Spleen (tissue), 11 donors: ENCODE measurements around the gene IGLL5. TPM values are rescaled to one million over a fixed set of nuclear protein-coding genes. Genes with fewer than 3 reads are reported as not detected.

Experiments used
- DNase-seq: peaks from one replicate; pipeline ENCODE4 v3.0.0-alpha.2; 2020
- H3K27ac ChIP-seq, 8 donors: fragments of 200-600 bp; sonication (generic) in 7 of 8; 1 replicate in 4 of 8; 2 replicates in 4 of 8; pipeline versions ENCODE4 v1.5.0 to v1.8.0; 2016 to 2021; ENCODE audit warnings: inconsistent platforms in 4 of 8, mild to moderate bottlenecking in 4 of 8, moderate library complexity in 1 of 8
- H3K27me3 ChIP-seq, 7 donors: fragments of 200-600 bp; sonication (generic) in 6 of 7; replicated peaks in 1 of 7; 1 replicate in 4 of 7; 2 replicates in 3 of 7; pipeline versions ENCODE4 v1.5.0 to v1.8.0; 2016 to 2021; ENCODE audit warnings: inconsistent platforms in 3 of 7, mild to moderate bottlenecking in 1 of 7
- H3K36me3 ChIP-seq, 6 donors: fragments of 200-600 bp; sonication (generic) in 5 of 6; 1 replicate in 4 of 6; 2 replicates in 2 of 6; pipeline versions ENCODE4 v1.5.0 to v1.8.0; 2016 to 2021; ENCODE audit warnings: inconsistent platforms in 2 of 6
- H3K4me1 ChIP-seq, 6 donors: fragments of 200-600 bp; sonication (generic) in 5 of 6; 1 replicate in 3 of 6; 2 replicates in 3 of 6; pipeline versions ENCODE4 v1.5.0 to v1.8.0; 2016 to 2021; ENCODE audit warnings: inconsistent platforms in 3 of 6
- H3K4me3 ChIP-seq, 8 donors: fragments of 200-600 bp; sonication (generic) in 7 of 8; 1 replicate in 4 of 8; 2 replicates in 4 of 8; pipeline versions ENCODE4 v1.5.0 to v1.8.0; 2016 to 2021; ENCODE audit warnings: inconsistent platforms in 4 of 8, mild to moderate bottlenecking in 4 of 8, moderate library complexity in 2 of 8
- H3K9me3 ChIP-seq, 8 donors: fragments of 200-600 bp; sonication (generic) in 7 of 8; 1 replicate in 4 of 8; 2 replicates in 4 of 8; pipeline versions ENCODE4 v1.5.0 to v1.8.0; 2016 to 2021; ENCODE audit warnings: inconsistent platforms in 4 of 8
- CTCF ChIP-seq, 11 experiments: fragments of 200-600 bp in 7 of 11; fragments of 450-650 bp in 4 of 11; sonication (generic) in 4 of 11; IDR thresholded peaks in 8 of 11; conservative IDR thresholded peaks in 3 of 11; 1 replicate in 7 of 11; 2 replicates in 4 of 11; pipeline versions ENCODE4 v1.4.0 to v1.8.0; 2016 to 2021; ENCODE audit warnings: antibody characterized with exemption in 11 of 11, inconsistent platforms in 4 of 11, mild to moderate bottlenecking in 1 of 11
- POLR2A ChIP-seq, 3 donors: fragments of 450-650 bp; IDR thresholded peaks; one replicate each; pipeline ENCODE4 v1.5.1; 2017; ENCODE audit warnings: antibody characterized with exemption in 3 of 3, mild to moderate bottlenecking in 1 of 3
- POLR2AphosphoS5 ChIP-seq, 3 donors: sonication (generic); formaldehyde crosslinking; IDR thresholded peaks; one replicate each; pipeline ENCODE4 v1.5.1; 2017; ENCODE audit warnings: antibody characterized with exemption in 3 of 3
- WGBS, 5 donors: extraction: QIAGEN DNeasy Blood & Tissue Kit in 3 of 5; methylation state at CpG; one replicate each; pipeline versions ENCODE4 v1.1.5 to v1.1.7; 2013 to 2018; 5-methylcytosine and 5-hydroxymethylcytosine counted together
- intact Hi-C: fragments of 100-400 bp; cut with DNase I; formaldehyde crosslinking; loops from one replicate; pipeline ENCODE4 v1.15.0; 2023; ENCODE audit warnings: low total_unique reads
- polyA plus RNA-seq, 3 donors: library from polyadenylated mRNA; stranded (reverse); fragments of 200-250 nt; gene quantifications; one replicate each; pipeline ENCODE4 v1.2.1, GENCODE V29; 2013
- total RNA-seq, 7 donors: library from RNA; depleted of rRNA in 3 of 7; stranded (reverse); fragments of >200 nt in 3 of 7; fragmentation: NEBNext Ultra II Directional in 4 of 7; extraction: Animal tissue kit (Norgen Biotek cat#: 25700) in 4 of 7; gene quantifications; one replicate each; pipeline versions ENCODE4 v1.1.0 to v1.2.1, GENCODE V29; 2016 to 2021
- donor health status: healthy with polysubstance abuse.
- donor health status: DM: no; HTN: no; CAD: no; lungs with moderate emphysema.
- donor health status: DM: no; HTN: no; CAD: no.
- donor health status: Bipolar disorder and iron deficiency.
- donor health status: healthy.
- donor health status: DM: no; HTN: no; CAD: no.
- donor health status: DM: yes; HTN: yes; CAD: no.

Gene IGLL5
- total and polyA plus RNA-seq, 10 donors, result 55.9 to 720 (median 127) TPM

DNA sequence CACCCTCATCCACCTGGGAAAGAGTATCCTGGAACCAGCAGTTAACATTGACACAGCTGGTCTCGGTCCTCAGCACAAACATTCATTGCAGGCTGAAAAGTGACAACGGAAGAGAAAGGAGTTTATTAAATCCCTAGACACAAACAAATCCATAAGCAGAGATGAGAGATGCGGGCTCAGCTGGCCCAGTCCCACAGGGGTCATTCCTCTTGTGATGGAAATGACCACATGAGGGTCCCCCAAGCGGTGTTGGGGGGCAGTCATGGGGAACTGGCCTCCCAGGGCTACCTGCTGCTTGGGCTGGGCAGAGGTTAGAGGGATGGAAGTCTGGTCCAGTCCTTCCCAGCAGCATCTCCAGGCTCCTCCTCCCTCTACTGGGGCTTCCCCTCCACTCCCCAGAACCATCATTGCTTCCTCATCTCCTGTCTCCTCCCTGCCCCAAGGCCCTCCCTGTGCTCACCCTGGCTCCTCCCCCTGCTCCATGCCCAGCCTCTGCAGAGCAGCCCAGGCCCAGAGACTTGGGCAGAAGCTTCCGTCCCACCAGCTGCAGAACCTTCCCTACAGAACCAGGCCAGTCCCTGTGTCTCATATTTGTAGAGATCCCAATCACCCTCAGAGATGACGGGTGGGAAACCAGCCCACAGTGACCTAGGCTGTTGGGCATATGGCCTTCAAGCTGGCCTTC lies 5.4 kb upstream of the IGLL5 start:
- intact Hi-C loops, result loop anchor here (10.0 kb wide), 2 partner anchors 67 to 167 kb away; no protein-coding TSS in a partner anchor
- H3K4me1 ChIP-seq, result peaks cover 0 to 67% (median 38%) of the 10 kb centered on the region in 6 donors
- H3K9me3 ChIP-seq, result no peaks in the 10 kb centered on the region
- H3K4me3 ChIP-seq, result no peak overlapping the region
- no peaks in the 10 kb centered on the region for H3K36me3 ChIP-seq
- peaks cover 0 to 5% (median 0%) of the 10 kb centered on the region in 7 donors for H3K27me3 ChIP-seq
- H3K27ac ChIP-seq, result peak overlapping the region in 1 of 8 donors; percentile 33
- 77 to 86% (median 85%) methylated on average over 5 to 6 of the region's 6 CpGs for WGBS, 5 donors
- DNase-seq, result no peak
- TF ChIP-seq POLR2AphosphoS5 (IDR thresholded peaks at IDR 0.05) (peak in 1 of 3 donors; percentile 43), POLR2A (IDR thresholded peaks at IDR 0.05) (no peak), CTCF (IDR thresholded peaks at IDR 0.05 in 8 of 11, conservative IDR thresholded peaks at IDR 0.05 in 3 of 11) (no peak)

DNA sequence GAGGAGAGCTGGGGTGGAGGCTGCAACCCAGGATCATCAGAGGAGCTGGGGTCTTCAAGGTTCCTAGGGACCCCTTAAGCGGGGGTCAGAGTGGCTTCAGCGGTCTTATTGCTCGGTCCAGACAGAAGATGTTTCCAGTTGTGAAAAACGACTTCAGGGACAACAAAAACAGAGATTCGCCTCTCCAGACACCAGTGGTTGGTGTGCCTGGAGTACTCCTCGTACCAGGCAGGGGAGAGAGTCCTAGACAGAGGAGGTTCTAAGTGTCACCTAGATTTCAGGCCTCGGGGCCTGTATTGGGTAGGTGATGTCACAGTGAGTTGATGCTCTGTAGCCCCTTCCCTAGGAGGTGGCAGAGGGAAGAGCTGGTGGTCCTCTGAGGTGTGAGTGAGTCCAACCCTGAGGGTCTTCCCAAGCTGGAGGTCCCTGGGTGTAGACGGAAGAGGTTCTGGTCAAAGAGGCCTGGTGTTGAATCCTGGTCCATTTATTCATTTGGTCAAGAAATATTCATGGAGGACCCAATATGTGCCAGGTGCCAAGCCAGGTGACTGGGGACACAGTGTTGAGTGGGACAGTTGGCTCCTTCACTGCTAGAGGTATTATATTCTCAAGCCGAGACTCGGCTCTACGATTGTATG lies 4.4 kb upstream of the IGLL5 start:
- peaks cover 0 to 10% (median 0%) of the 10 kb centered on the region in 7 donors for H3K27me3 ChIP-seq
- H3K4me1 ChIP-seq, result peaks cover 0 to 67% (median 38%) of the 10 kb centered on the region in 6 donors
- TF ChIP-seq CTCF (IDR thresholded peaks at IDR 0.05 in 8 of 11, conservative IDR thresholded peaks at IDR 0.05 in 3 of 11), result no peak
- no peak for TF ChIP-seq POLR2AphosphoS5 (IDR thresholded peaks at IDR 0.05)
- no peak for TF ChIP-seq POLR2A (IDR thresholded peaks at IDR 0.05)
- no peak for DNase-seq
- H3K4me3 ChIP-seq, result no peak overlapping the region
- intact Hi-C loops, result loop anchor here (10.0 kb wide), 2 partner anchors 68 to 168 kb away; no protein-coding TSS in a partner anchor
- no peaks in the 10 kb centered on the region for H3K9me3 ChIP-seq
- no peaks in the 10 kb centered on the region for H3K36me3 ChIP-seq
- WGBS, 5 donors, result 85 to 91% (median 89%) methylated on average over 11 of the region's 11 CpGs
- no peak overlapping the region for H3K27ac ChIP-seq

- Histone ChIP-seq H3K27ac (no peak overlapping the region), H3K27me3 (peaks cover 0 to 18% (median 0%) of the 10 kb centered on the region in 7 donors), H3K4me3 (no peak overlapping the region), H3K36me3 (no peaks in the 10 kb centered on the region), H3K4me1 (peaks cover 0 to 67% (median 38%) of the 10 kb centered on the region in 6 donors), H3K9me3 (no peaks in the 10 kb centered on the region)
- intact Hi-C loops, result loop anchor here (10.0 kb wide), 2 partner anchors 69 to 169 kb away; no protein-coding TSS in a partner anchor
- no peak for DNase-seq
- no peak for TF ChIP-seq POLR2A (IDR thresholded peaks at IDR 0.05)
- TF ChIP-seq POLR2AphosphoS5 (IDR thresholded peaks at IDR 0.05), result peak in 1 of 3 donors; percentile 31
- peak; percentile 43 to 89 (median 73) for TF ChIP-seq CTCF (IDR thresholded peaks at IDR 0.05 in 8 of 11, conservative IDR thresholded peaks at IDR 0.05 in 3 of 11)
- WGBS, 5 donors, result 21 to 34% (median 25%) methylated on average over 3 of the region's 3 CpGs
Measured at GRCh38 chr22:22884010-22884887, 3.4 kb upstream of the IGLL5 start.
